A673 (cell line): ENCODE measurements around the gene TTC12. TPM values are rescaled to one million over a fixed set of nuclear protein-coding genes. Genes with fewer than 3 reads are reported as not detected.
A peak's percentile ranks its signal among the peaks of the same experiment; 100 is the strongest.

Source experiments
- BruUV-seq: library from RNA; stranded (reverse); fragments of 400-500 nt; replicated peaks from 2 replicates; lab custom pipeline; 2021; lab: Mats Ljungman, UMichigan
- CTCF ChIA-PET: fragments of 300-600 bp; sonication (Branson Sonifier 250); formaldehyde crosslinking; loops from one replicate; lab custom pipeline; 2022; ENCODE audit warnings: antibody characterized with exemption; lab: Charles Lee
- POLR2A ChIA-PET: fragments of 300-600 bp; sonication (Branson Sonifier 250); formaldehyde crosslinking; loops from one replicate; lab custom pipeline; 2022; ENCODE audit warnings: antibody characterized with exemption; ENCODE audit not compliant: low non-redundant PET; lab: Charles Lee
- DNase-seq: peaks from one replicate; pipeline ENCODE4 v3.0.0-alpha.2; 2015; ENCODE audit warnings: low spot score
- H3K27ac ChIP-seq: fragments of 200-600 bp; sonication (generic); 2 replicates; pipeline ENCODE4 v1.5.1; 2016; ENCODE audit warnings: mixed run types, low read depth, mild to moderate bottlenecking, mixed read lengths, antibody characterized with exemption, low read length; ENCODE audit not compliant: poor library complexity, severe bottlenecking
- H3K27me3 ChIP-seq: fragments of 200-600 bp; sonication (generic); replicated peaks from 2 replicates; pipeline ENCODE4 v1.6.1; 2017; ENCODE audit warnings: mixed run types, low read depth, mild to moderate bottlenecking, mixed read lengths, antibody characterized with exemption, low read length; ENCODE audit not compliant: insufficient read depth, poor library complexity
- H3K36me3 ChIP-seq: fragments of 200-600 bp; sonication (generic); 2 replicates; pipeline ENCODE4 v1.6.1; 2016; ENCODE audit warnings: mixed run types, mild to moderate bottlenecking, mixed read lengths, antibody characterized with exemption, low read length; ENCODE audit not compliant: insufficient read depth, poor library complexity, severe bottlenecking
- H3K4me1 ChIP-seq: fragments of 200-600 bp; sonication (generic); 2 replicates; pipeline ENCODE4 v1.6.1; 2017; ENCODE audit warnings: mixed run types, mild to moderate bottlenecking, mixed read lengths, antibody characterized with exemption, low read length; ENCODE audit not compliant: insufficient read depth, poor library complexity, severe bottlenecking
- H3K4me3 ChIP-seq: fragments of 200-600 bp; sonication (generic); 2 replicates; pipeline ENCODE4 v1.5.1; 2016; ENCODE audit warnings: low read depth, mixed run types, mild to moderate bottlenecking, mixed read lengths, low read length; ENCODE audit not compliant: poor library complexity, severe bottlenecking
- H3K9me3 ChIP-seq: fragments of 200-600 bp; sonication (generic); 2 replicates; pipeline ENCODE4 v1.6.1; 2016; ENCODE audit warnings: mixed run types, low read depth, mild to moderate bottlenecking, mixed read lengths, antibody characterized with exemption, low read length; ENCODE audit not compliant: poor library complexity, severe bottlenecking
- EZH2 ChIP-seq: fragments of 200-600 bp; sonication (generic); IDR thresholded peaks from 2 replicates; pipeline ENCODE4 v1.6.1; 2017; ENCODE audit warnings: borderline replicate concordance, low read depth, mild to moderate bottlenecking, mixed read lengths, antibody characterized with exemption, low read length; ENCODE audit not compliant: poor library complexity, severe bottlenecking
- intact Hi-C: fragments of 100-400 bp; cut with micrococcal nuclease; formaldehyde crosslinking; loops from one replicate; pipeline ENCODE4 v1.10.0; 2022; ENCODE audit not compliant: unreplicated experiment
- total RNA-seq: library from RNA; stranded (reverse); gene quantifications from 2 replicates; pipeline ENCODE4 v1.2.3, GENCODE V29; 2021
- TF ChIP-seq, protein P1 (sequence below): fragments of 300-800, 200-600 bp; sonication (generic); conservative IDR thresholded peaks from 2 replicates; pipeline ENCODE4 v1.5.1; 2017; ENCODE audit warnings: low read depth, mild to moderate bottlenecking, antibody characterized with exemption, low read length, moderate library complexity, mixed read lengths

TTC12 gene
- total RNA-seq, 1 experiment from 2014 or later = not detected

DNA sequence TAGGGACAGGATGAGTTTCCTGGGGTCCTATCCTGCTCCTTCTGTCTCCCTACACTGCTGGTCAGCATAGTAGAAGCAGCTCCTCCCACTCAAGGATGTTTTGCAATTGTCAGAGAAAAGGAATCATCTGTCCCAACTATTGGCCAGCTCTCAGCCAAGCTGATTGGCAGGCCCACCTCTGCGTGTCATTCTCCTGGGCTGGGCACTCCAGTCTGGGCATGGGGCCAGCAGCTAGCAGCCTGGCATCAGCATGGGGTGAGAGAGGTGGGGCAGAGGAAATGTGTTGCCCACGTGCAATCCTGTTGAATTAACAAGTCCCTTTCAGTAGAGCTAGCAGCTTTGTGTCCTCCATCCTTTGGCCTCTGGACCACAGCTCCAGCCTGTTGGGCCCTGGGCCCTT lies 87.3 kb downstream of the TTC12 start:
- BruUV-seq = no TSS peak
- TF ChIP-seq, protein P1, sequence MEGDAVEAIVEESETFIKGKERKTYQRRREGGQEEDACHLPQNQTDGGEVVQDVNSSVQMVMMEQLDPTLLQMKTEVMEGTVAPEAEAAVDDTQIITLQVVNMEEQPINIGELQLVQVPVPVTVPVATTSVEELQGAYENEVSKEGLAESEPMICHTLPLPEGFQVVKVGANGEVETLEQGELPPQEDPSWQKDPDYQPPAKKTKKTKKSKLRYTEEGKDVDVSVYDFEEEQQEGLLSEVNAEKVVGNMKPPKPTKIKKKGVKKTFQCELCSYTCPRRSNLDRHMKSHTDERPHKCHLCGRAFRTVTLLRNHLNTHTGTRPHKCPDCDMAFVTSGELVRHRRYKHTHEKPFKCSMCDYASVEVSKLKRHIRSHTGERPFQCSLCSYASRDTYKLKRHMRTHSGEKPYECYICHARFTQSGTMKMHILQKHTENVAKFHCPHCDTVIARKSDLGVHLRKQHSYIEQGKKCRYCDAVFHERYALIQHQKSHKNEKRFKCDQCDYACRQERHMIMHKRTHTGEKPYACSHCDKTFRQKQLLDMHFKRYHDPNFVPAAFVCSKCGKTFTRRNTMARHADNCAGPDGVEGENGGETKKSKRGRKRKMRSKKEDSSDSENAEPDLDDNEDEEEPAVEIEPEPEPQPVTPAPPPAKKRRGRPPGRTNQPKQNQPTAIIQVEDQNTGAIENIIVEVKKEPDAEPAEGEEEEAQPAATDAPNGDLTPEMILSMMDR = no peak
- no peak for TF ChIP-seq EZH2
- Histone ChIP-seq H3K27me3 (no peaks in the 10 kb centered on the region), H3K36me3 (no peaks in the 10 kb centered on the region), H3K4me1 (no peaks in the 10 kb centered on the region), H3K27ac (no peak overlapping the region), H3K9me3 (no peaks in the 10 kb centered on the region), H3K4me3 (no peak overlapping the region)
- intact Hi-C loops = no loop called here
- peak; percentile 86 for DNase-seq
- CTCF ChIA-PET = no interaction called here
- POLR2A ChIA-PET = no interaction called here

GRCh38 chr11:113404859-113405430 lies 90.6 kb downstream of the TTC12 start:
- Histone ChIP-seq H3K4me3 (no peak overlapping the region), H3K4me1 (no peaks in the 10 kb centered on the region), H3K9me3 (no peaks in the 10 kb centered on the region), H3K27ac (no peak overlapping the region), H3K27me3 (no peaks in the 10 kb centered on the region), H3K36me3 (no peaks in the 10 kb centered on the region)
- ChIA-PET POLR2A (no interaction called here), CTCF (no interaction called here)
- BruUV-seq = no TSS peak
- DNase-seq = no peak
- intact Hi-C loops = no loop called here
- TF ChIP-seq, protein P1 = no peak
- TF ChIP-seq EZH2 = no peak

DNA sequence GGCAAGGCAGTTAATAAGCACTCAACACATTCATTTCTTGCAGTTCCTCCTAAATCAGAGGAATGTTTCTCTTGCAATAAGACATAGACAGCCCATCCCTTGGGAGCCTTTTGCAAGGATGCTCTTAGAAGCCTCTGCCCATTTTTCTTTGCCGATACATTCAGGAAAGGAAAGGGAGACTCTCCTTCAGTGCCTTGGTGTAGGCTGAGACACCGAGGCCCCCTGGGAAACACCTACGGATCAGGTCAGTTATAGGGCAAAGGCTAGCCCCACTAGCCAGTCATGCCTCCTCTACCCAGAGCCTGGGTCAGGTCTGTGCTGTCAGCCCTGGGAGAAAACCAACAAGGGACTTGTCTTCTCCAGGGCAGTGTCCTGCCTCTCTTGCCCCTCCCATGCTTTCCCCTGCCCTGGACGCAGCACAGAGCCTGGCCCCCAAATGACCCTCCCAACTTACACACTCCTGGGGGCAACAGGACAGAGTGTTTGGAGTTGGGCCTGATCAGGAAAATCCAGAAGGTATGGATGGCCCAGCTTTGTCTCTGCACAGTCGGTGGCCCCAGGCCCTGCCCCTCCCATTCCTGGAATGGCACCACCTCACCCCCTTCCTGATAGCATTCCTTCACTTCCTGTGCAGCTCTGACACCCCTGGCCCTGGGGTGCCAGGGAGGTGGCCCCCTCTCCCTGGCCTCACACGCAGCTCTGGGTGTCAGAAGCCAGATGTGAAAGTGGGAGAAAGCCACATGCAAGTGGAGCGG lies 91.5 kb downstream of the TTC12 start:
- Histone ChIP-seq H3K9me3 (no peaks in the 10 kb centered on the region), H3K27ac (no peak overlapping the region), H3K27me3 (no peaks in the 10 kb centered on the region), H3K4me3 (no peak overlapping the region), H3K4me1 (no peaks in the 10 kb centered on the region), H3K36me3 (no peaks in the 10 kb centered on the region)
- no peak for DNase-seq
- TF ChIP-seq EZH2 = no peak
- TF ChIP-seq, protein P1 = no peak
- POLR2A ChIA-PET = no interaction called here
- CTCF ChIA-PET = no interaction called here
- intact Hi-C loops = no loop called here
- BruUV-seq = no TSS peak
